Neural cell (in vitro differentiated cells): ENCODE results near the gene SLC37A1. TPM values are rescaled to one million over a fixed set of nuclear protein-coding genes. Genes with fewer than 3 reads are reported as not detected.

ENCODE experiments used
- H2AFZ ChIP-seq: fragments of 200-600, 300-800 bp; sonication (generic), shearing (Covaris generic); 2 replicates; pipeline ENCODE4 v1.6.0; 2014; ENCODE audit warnings: low read depth, mild to moderate bottlenecking, antibody characterized with exemption, low read length, moderate library complexity
- H3F3A ChIP-seq: fragments of 200-600 bp; shearing (Covaris generic); 2 replicates; pipeline ENCODE4 v1.6.1; 2016; ENCODE audit warnings: mild to moderate bottlenecking, moderate library complexity, mixed read lengths, antibody characterized with exemption, low read length; ENCODE audit not compliant: insufficient read depth, poor library complexity, severe bottlenecking
- H3K27ac ChIP-seq: fragments of 200-600, 300-800 bp; sonication (generic), shearing (Covaris generic); 2 replicates; pipeline ENCODE4 v1.5.1; 2014; ENCODE audit warnings: mild to moderate bottlenecking, low read length, moderate library complexity
- H3K27me3 ChIP-seq: fragments of 300-800, 200-600 bp; sonication (generic), shearing (Covaris generic); 2 replicates; pipeline ENCODE4 v1.6.0; 2014; ENCODE audit warnings: mild to moderate bottlenecking, low read depth, low read length, moderate library complexity; ENCODE audit not compliant: insufficient read depth
- H3K36me3 ChIP-seq: fragments of 300-800, 200-600 bp; sonication (generic), shearing (Covaris generic); 2 replicates; pipeline ENCODE4 v1.5.1; 2014; ENCODE audit warnings: mild to moderate bottlenecking, antibody characterized with exemption, low read length, moderate library complexity; ENCODE audit not compliant: insufficient read depth
- H3K4me2 ChIP-seq: fragments of 300-800, 200-600 bp; sonication (generic), shearing (Covaris generic); 2 replicates; pipeline ENCODE4 v1.6.0; 2014; ENCODE audit warnings: mild to moderate bottlenecking, low read length
- H3K4me3 ChIP-seq: fragments of 300-800, 200-600 bp; sonication (generic), shearing (Covaris generic); 2 replicates; pipeline ENCODE4 v1.5.1; 2014; ENCODE audit warnings: mild to moderate bottlenecking, low read length, moderate library complexity
- H3K79me2 ChIP-seq: fragments of 200-600 bp; shearing (Covaris generic); replicated peaks from 2 replicates; pipeline ENCODE4 v1.6.0; 2014; ENCODE audit warnings: mild to moderate bottlenecking, low read length, moderate library complexity; ENCODE audit not compliant: insufficient read depth
- H3K9ac ChIP-seq: fragments of 300-800, 200-600 bp; sonication (generic), shearing (Covaris generic); 2 replicates; pipeline ENCODE4 v1.6.1; 2016; ENCODE audit warnings: mild to moderate bottlenecking, low read length, mixed read lengths
- H3K9me2 ChIP-seq: fragments of 200-600 bp; shearing (Covaris generic); 2 replicates; pipeline ENCODE4 v1.6.1; 2016; ENCODE audit warnings: mild to moderate bottlenecking, low read length, mixed read lengths; ENCODE audit not compliant: insufficient read depth
- H3K9me3 ChIP-seq: fragments of 200-600, 300-800 bp; sonication (generic), shearing (Covaris generic); 2 replicates; pipeline ENCODE4 v1.6.1; 2016; ENCODE audit warnings: mild to moderate bottlenecking, mixed run types, low read length, moderate library complexity, mixed read lengths
- H4K20me1 ChIP-seq: fragments of 200-600 bp; shearing (Covaris generic); 2 replicates; pipeline ENCODE4 v1.6.1; 2016; ENCODE audit warnings: mild to moderate bottlenecking, mixed run types; ENCODE audit not compliant: insufficient read depth
- EP300 ChIP-seq: fragments of 450-650 bp; conservative IDR thresholded peaks from 2 replicates; pipeline ENCODE4 v1.6.1; 2014; ENCODE audit warnings: antibody characterized with exemption, mild to moderate bottlenecking, moderate library complexity; ENCODE audit not compliant: poor library complexity, severe bottlenecking
- EZH2 ChIP-seq: fragments of 200-600, 300-800 bp; shearing (Covaris generic), sonication (generic); IDR thresholded peaks from 2 replicates; pipeline ENCODE4 v1.6.1; 2014; ENCODE audit warnings: antibody characterized with exemption, low read length, borderline replicate concordance, mild to moderate bottlenecking; ENCODE audit not compliant: insufficient read depth, poor library complexity, severe bottlenecking
- MXI1 ChIP-seq: fragments of 450-650 bp; conservative IDR thresholded peaks from 2 replicates; pipeline ENCODE4 v1.6.1; 2014; ENCODE audit warnings: antibody characterized with exemption, mild to moderate bottlenecking; ENCODE audit not compliant: poor library complexity, severe bottlenecking
- POLR2AphosphoS5 ChIP-seq: IDR thresholded peaks from 2 replicates; pipeline ENCODE4 v1.6.1; 2012
- RAD21 ChIP-seq: fragments of 450-650 bp; conservative IDR thresholded peaks from 2 replicates; pipeline ENCODE4 v1.6.1; 2014; ENCODE audit warnings: antibody characterized with exemption, mild to moderate bottlenecking, moderate library complexity
- SMC3 ChIP-seq: fragments of 450-650 bp; conservative IDR thresholded peaks from 2 replicates; pipeline ENCODE4 v1.6.1; 2014; ENCODE audit warnings: antibody characterized with exemption, mild to moderate bottlenecking, moderate library complexity; ENCODE audit not compliant: poor library complexity
- TAF1 ChIP-seq: IDR thresholded peaks from 2 replicates; pipeline ENCODE4 v1.6.1; 2012; ENCODE audit warnings: low read depth
- polyA plus RNA-seq: library from polyadenylated mRNA; depleted of rRNA; stranded (reverse); fragments of >200 nt; gene quantifications from 2 replicates; pipeline ENCODE4 v1.2.3, GENCODE V29; 2014
- TF ChIP-seq, protein P1 (sequence below): fragments of 450-650 bp; IDR thresholded peaks from 2 replicates; pipeline ENCODE4 v1.5.1; 2014; ENCODE audit warnings: antibody characterized with exemption, mild to moderate bottlenecking, moderate library complexity; ENCODE audit not compliant: poor library complexity, severe bottlenecking
- TF ChIP-seq, protein P2 (sequence below): IDR thresholded peaks from 2 replicates; pipeline ENCODE4 v1.6.1; 2012; ENCODE audit warnings: borderline replicate concordance

The SLC37A1 gene
- polyA plus RNA-seq, 1 donor from 2014 or later = 60.7 TPM

DNA sequence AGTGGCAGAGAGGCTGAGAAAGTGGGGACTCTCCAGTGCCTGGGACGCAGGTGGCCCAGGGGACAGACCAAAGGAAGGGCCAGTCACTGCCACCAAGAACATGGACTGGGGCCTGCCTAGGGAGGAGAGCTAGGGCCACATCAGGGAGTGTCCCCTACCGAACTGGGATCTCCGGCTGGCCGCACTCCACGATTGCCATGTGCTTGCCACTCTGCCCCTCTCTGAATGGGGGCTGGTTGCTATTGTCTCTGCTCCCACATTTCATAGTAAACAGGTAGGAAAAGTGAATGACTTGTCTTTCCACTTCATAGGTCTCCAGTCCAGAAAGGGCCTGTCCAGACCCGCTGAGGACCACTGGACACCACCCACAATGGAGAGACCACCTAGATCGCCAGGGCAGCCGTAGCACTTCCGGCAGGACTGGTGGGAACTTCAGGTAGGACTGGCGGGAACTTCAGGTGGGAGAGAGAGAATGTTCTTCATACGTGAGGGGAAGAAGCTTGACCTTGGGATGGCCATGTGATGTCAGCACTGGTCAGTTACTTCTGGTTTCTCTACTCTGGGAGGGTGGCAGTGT is 84.6 kb downstream of the SLC37A1 start:
- no peak overlapping the region for H2AFZ ChIP-seq
- H3K27ac ChIP-seq = no peak overlapping the region
- TF ChIP-seq EZH2 (no peak), POLR2AphosphoS5 (no peak), EP300 (no peak), TAF1 (no peak), SMC3 (no peak), MXI1 (no peak), RAD21 (no peak)
- TF ChIP-seq, protein P1, sequence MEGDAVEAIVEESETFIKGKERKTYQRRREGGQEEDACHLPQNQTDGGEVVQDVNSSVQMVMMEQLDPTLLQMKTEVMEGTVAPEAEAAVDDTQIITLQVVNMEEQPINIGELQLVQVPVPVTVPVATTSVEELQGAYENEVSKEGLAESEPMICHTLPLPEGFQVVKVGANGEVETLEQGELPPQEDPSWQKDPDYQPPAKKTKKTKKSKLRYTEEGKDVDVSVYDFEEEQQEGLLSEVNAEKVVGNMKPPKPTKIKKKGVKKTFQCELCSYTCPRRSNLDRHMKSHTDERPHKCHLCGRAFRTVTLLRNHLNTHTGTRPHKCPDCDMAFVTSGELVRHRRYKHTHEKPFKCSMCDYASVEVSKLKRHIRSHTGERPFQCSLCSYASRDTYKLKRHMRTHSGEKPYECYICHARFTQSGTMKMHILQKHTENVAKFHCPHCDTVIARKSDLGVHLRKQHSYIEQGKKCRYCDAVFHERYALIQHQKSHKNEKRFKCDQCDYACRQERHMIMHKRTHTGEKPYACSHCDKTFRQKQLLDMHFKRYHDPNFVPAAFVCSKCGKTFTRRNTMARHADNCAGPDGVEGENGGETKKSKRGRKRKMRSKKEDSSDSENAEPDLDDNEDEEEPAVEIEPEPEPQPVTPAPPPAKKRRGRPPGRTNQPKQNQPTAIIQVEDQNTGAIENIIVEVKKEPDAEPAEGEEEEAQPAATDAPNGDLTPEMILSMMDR = no peak
- TF ChIP-seq, protein P2, sequence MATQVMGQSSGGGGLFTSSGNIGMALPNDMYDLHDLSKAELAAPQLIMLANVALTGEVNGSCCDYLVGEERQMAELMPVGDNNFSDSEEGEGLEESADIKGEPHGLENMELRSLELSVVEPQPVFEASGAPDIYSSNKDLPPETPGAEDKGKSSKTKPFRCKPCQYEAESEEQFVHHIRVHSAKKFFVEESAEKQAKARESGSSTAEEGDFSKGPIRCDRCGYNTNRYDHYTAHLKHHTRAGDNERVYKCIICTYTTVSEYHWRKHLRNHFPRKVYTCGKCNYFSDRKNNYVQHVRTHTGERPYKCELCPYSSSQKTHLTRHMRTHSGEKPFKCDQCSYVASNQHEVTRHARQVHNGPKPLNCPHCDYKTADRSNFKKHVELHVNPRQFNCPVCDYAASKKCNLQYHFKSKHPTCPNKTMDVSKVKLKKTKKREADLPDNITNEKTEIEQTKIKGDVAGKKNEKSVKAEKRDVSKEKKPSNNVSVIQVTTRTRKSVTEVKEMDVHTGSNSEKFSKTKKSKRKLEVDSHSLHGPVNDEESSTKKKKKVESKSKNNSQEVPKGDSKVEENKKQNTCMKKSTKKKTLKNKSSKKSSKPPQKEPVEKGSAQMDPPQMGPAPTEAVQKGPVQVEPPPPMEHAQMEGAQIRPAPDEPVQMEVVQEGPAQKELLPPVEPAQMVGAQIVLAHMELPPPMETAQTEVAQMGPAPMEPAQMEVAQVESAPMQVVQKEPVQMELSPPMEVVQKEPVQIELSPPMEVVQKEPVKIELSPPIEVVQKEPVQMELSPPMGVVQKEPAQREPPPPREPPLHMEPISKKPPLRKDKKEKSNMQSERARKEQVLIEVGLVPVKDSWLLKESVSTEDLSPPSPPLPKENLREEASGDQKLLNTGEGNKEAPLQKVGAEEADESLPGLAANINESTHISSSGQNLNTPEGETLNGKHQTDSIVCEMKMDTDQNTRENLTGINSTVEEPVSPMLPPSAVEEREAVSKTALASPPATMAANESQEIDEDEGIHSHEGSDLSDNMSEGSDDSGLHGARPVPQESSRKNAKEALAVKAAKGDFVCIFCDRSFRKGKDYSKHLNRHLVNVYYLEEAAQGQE = no peak
- H3K27me3 ChIP-seq = no peaks in the 10 kb centered on the region
- no peaks in the 10 kb centered on the region for H3K9me2 ChIP-seq
- H3K9ac ChIP-seq = no peak overlapping the region
- no peaks in the 10 kb centered on the region for H3F3A ChIP-seq
- no peaks in the 10 kb centered on the region for H3K79me2 ChIP-seq
- H3K4me3 ChIP-seq = no peak overlapping the region
- no peak overlapping the region for H3K4me2 ChIP-seq
- H3K36me3 ChIP-seq = no peaks in the 10 kb centered on the region
- no peaks in the 10 kb centered on the region for H4K20me1 ChIP-seq
- no peaks in the 10 kb centered on the region for H3K9me3 ChIP-seq

DNA sequence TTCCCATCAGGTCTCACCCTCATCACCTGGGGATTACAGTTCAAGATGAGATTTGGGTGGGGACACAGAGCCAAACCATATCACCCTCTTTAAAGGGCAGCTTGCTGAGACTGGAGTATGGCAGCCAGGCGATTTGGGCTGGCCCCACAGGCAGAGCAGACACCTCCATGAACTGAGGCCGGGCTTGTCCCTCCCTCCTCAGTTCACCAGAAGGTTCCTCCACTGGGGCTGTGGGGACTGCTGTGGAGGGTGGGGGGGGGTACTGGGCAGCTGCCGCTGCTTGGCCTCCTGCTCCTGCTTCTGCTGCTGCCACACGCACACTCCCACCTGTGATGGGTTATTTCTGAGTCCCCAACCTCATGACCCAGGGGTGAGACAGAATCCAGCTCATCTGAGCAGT is 85.8 kb downstream of the SLC37A1 start:
- H3K27ac ChIP-seq = no peak overlapping the region
- TF ChIP-seq RAD21 = no peak
- TF ChIP-seq, protein P2 = no peak
- TF ChIP-seq, protein P1 = no peak
- TF ChIP-seq EZH2 = no peak
- no peak for TF ChIP-seq SMC3
- TF ChIP-seq POLR2AphosphoS5 = no peak
- no peak for TF ChIP-seq EP300
- TF ChIP-seq MXI1 = no peak
- no peak for TF ChIP-seq TAF1

More for the DNA sequence above, 85.8 kb downstream of the SLC37A1 start:
- H3K79me2 ChIP-seq = no peaks in the 10 kb centered on the region
- no peaks in the 10 kb centered on the region for H3K27me3 ChIP-seq
- no peak overlapping the region for H3K9ac ChIP-seq
- no peaks in the 10 kb centered on the region for H3F3A ChIP-seq
- H3K9me2 ChIP-seq = no peaks in the 10 kb centered on the region
- no peaks in the 10 kb centered on the region for H4K20me1 ChIP-seq
- H3K9me3 ChIP-seq = no peaks in the 10 kb centered on the region
- no peak overlapping the region for H3K4me3 ChIP-seq
- no peak overlapping the region for H3K4me2 ChIP-seq
- no peaks in the 10 kb centered on the region for H3K36me3 ChIP-seq
- no peak overlapping the region for H2AFZ ChIP-seq
